Ecto neural progenitor cell (in vitro differentiated cells): ENCODE measurements around the gene MACROD2.
"Not testable (repeated sequence)": the region's sequence is repeated elsewhere in the genome, so short reads cannot be mapped to it uniquely, and the experiment has no call there.

Experiments used
- DNase-seq: peaks from one replicate; pipeline ENCODE4 v3.0.0-alpha.2; 2018; ENCODE audit warnings: low spot score

MACROD2 gene

DNA sequence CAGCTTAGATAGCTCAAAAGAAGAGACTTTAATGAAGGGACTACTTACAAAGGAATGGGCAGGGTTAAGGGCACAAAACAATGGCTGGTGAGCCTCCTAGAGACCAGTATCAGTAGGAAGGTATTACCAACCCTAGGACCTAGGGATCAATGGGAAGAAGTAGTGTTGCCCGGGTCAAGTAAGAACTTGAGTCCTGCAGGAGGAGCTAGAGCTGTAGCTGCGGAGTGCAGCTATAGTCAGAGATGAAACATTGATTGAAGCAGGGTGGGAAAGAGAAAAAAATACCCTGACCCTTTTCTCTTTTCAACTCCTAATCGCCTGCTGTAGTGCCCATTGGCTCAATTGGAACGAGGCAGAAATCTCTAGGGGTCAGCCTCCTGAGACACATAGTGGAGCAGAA, 198.1 kb downstream of the MACROD2 start:
- DNase-seq, result no peak

DNA sequence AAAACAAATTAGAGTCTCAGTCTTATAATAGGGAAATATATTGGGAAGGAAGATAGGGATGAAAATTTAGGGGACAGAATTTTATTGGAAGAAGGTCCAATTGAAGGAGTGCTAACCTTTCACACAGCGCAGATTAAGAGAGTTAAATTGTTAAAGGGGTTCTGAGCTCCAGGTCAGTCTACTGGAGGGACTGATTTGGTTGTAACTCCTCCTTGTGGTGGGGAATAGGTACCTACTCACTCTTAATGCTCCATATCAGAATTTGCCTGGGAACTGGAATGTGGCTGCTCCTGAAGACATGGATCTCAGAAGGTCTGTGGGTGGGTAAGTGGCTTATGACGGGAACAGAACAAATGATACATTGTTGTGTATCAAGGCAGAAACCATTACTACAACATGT, 198.6 kb downstream of the MACROD2 start:
- no peak for DNase-seq

DNA sequence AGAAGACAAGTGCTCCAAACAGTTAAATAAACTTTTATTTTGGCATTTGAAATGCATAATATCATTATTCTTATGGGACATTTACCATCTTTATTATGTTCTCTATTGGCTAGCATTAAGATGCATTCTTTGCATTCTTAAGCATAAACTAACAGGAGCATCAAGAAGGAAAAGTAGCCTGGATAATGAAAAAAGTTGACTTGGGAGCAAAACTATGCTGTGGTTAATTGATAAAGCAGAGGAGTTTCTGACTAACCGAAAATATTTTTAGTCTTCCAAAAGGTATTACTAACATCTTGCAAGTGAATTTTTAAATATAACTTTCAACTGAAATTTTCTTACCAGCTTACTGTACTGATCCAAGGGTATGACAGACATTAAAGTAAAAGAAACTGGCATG, 201.8 kb downstream of the MACROD2 start:
- DNase-seq, result no peak

DNA sequence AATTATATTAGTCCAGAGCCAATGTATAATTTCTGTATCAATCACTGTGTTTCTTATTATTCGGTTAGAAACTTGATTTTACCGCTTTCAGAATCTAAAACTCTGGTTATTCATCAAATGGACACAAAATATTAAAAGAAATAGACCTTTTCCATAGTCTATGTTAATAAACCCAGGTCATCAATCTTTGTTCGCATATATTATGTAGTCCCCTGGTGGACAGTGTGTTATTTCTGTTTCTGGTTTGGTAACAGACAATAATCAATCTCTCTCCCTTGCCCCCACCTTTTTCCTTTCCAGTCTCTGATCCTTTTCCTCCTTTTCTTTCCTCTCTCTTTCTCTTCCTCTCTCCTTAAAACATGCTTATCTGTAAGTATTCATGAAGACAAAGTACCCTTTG, 203.1 kb downstream of the MACROD2 start:
- no peak for DNase-seq

DNA sequence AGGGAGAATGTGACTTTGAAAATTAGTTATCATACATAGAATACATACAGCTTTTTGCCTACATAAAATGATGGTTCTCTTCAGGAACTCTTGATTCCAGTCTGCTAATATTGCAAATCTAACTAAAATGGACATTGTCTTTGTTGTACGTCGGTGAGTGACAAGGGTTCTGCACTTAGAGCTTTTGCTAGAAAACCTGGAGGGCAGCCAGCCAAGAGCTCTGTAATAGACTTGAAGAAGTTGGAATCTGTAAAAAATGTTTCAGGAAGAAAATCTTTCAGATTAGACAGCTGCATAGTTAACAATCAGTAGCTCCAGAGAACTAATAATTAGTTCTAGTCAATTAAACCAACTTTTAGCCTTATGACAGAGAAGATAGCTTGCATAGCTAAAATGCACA, 203.8 kb downstream of the MACROD2 start:
- DNase-seq, result no peak

DNA sequence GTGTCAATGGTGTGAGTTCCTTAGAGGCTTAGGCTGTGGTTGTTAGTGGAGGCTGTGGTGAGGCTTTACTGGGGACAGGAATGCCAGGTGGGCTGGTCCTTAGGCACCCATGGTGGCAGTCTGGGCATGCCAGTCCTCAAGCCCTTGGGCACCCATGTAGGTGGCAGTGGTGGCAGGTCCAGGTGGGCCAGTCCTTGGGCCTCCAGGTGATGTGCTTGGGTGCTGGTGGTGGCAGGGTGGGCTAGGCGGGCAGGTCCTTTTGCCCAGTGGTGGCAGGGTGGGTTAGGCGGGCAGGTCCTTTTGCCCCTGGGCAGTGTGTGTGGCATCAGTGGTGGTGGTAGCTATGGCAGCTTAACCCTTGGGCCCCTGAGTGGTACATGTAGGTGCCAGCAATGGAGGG, 208.3 kb downstream of the MACROD2 start:
- DNase-seq, result no peak

DNA sequence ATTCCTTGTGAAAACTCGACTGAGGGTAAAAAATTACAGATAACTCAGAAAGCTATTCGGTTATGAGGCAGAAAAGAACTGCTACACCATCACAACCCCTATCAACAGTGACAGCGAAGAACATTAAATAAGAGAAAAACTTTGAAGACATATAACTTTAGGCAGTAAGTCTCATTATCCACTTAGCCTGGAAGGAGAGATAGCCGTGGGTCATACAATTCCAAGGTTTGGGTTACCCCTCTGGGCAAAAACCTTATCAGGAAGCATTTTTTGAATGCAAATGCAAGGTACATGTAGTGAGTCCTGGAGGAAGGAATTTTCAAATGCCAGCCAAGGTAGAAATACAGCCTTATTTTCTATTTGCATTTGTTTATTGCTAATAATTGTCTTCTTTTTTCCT, 212.3 kb downstream of the MACROD2 start:
- no peak for DNase-seq

DNA sequence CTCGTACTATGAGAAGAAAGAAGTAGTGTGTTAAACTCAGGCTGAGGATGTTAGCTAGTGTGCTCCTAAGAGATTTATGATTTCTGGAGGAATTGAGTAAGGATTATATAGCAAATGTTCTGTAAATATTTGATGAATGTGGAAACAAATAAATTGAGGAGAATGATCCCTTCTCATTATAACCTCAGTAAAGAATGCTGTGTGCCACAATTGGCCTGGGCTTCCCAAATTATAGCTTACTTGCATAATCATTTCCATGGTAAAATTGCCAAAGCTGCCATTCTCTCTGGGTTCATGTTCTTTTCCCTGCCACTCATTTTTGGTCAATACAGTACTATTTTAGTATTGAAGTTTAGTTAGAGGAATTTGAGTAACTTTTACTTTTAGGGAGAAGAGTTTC, 213.6 kb downstream of the MACROD2 start:
- no peak for DNase-seq

DNA sequence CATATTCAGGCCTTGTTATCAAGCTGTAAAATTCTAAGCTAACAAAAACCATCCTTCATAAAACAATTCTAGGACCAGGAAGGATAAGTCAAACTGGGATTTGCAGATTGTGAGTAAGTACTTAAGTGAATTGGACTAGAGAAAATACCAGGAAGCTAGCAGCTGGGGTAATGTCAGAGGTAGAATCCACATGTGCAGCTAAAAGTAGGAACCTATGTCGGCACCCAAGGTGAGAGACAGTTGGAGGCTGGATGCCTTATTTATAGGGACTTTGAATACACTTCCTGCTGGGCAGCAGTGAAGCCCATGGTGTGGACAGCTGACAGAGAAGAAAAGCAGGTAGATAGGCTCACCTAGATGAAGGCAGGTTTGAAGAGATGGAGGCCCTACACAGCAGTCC, 214.8 kb downstream of the MACROD2 start:
- no peak for DNase-seq

DNA sequence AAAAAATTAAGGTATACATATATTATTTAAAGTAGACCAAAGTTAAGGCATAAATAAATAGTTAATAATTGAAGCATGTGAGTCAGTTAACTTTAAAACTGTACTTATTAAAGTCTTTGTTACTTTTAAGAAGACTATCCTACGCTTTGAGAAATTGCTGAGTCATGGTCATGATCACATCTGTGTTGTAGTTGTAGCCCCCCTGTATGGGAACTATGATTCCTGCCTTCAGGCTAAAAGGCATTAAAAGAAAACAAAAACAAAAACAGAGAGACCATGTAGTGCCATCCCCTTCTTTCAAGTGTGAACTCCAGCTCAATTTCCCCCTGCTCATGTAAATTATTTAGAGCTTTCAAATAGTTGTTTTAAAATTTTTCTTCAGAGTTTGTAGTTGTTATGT, 218.7 kb downstream of the MACROD2 start:
- no peak for DNase-seq

DNA sequence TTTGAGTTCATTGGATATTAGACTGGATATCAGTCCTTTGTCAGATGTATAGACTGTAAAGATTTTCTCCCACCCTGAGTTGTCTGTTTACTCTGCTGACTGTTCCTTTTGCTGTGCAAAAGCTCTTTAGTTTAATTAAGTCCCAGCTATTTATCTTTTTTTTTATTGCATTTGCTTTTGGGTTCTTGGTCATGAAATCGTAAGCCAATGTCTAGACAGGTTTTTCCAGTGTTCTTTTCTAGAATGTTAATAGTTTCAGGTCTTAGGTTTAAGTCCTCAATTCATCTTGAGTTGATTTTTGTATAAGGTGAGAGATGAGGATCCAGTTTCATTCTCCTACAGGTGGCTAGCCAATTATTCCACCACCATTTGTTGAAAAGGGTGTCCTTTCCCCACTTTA, 220.6 kb downstream of the MACROD2 start:
- DNase-seq, result not testable (repeated sequence)

DNA sequence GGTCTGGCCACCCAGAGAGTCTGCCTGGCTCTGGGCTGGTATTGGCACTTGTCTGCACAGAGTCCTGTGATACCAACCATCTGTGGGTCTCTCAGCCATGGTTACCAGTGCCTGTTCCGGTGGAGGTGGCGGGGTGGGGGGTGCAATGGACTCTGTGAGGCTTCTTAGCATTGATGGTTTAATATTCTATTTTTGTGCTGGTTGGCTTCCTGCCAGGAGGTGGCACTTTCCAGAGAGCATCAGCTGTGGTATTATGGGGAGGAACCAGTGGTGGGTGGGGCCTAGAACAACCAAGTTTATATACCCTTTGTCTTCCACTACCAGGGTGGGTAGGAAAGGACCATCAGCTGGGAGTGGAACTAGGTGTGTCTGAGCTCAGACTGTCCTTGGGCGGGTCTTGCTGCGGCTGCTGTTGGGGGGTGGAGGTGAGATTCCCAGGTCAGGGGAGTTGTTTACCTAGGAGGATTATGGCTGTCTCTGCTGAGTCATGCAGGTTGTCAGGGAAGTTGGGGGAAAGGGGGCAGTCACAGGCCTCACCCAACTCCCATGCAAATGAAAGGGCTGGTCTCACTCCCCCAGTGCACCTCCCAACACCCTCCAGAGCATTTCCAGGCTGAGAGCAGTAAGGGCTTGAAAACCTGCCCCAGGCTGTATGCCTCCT, 224.6 kb downstream of the MACROD2 start:
- no peak for DNase-seq

DNA sequence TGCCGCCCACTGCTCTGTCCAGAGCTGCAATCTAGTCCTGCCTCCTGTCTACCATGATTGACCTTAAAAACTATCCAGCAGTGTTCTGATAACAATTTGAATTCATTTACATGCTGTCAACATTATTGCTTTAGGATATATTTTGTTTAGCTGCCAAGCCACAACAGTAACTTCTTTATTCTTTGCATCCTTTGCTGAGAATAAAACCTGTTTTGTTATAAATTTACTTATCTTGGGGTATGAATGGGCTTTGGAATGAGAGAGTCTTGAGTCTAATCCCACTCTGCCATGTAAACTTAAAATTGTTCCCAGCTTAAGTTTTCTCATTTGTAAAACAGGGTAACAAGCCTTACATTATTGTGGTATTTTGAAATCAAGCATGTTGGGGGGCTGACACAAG, 225.7 kb downstream of the MACROD2 start:
- no peak for DNase-seq

DNA sequence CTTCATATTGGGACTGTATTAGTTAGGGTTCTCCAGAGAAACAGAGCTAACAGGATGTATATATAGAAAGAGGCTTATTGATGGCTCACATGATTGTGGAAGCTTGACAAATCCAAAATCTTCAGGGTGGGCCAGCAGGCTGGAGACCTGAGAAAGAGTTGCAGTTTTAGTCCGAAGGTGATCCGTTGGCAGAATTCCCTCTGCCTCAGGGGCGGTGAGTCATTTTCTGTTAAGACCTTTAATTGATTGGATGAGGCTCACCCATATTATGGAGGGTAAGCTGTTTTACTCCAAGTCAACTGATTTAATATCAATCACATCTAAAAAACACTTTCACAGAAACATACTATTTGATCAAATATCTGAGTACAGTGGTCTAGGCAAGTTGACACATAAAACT, 228.5 kb downstream of the MACROD2 start:
- no peak for DNase-seq

DNA sequence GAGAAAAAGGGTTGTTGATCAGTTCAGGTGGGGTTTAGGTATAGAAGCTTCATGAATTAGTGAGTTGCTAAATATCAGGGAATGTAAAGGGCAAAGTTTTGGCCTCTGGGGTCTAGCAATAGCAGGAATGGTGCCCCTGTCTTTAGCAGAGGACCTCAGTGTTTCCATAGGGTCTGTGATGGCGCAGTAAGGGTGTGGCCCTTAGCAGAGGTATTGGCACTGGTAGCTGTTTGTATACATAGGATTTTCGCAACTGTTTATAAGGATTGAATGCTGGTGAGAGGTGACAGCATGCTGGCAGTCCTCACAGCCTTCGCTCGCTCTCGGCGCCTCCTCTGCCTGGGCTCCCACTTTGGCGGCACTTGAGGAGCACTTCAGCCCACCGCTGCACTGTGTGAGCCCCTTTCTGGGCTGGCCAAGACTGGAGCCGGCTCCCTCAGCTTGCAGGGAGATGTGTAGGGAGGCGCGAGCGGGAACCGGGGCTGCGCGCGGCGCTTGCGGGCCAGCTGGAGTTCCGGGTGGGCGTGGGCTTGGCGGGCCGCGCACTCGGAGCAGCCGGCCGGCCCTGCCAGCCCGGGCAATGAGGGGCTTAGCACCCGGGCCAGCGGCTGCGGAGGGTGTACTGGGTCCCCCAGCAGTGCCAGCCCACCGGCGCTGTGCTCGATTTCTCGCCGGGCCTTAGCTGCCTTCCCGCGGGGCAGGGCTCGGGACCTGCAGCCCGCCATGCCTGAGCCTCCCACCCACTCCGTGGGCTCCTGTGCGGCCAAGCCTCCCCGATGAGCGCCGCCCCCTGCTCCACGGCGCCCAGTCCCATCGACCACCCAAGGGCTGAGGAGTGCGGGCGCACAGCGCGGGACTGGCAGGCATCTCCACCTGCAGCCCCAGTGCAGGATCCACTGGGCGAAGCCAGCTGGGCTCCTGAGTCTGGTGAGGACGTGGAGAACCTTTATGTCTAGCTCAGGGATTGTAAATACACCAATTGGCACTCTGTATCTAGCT, 231.0 kb downstream of the MACROD2 start:
- DNase-seq, result not testable (repeated sequence)

DNA sequence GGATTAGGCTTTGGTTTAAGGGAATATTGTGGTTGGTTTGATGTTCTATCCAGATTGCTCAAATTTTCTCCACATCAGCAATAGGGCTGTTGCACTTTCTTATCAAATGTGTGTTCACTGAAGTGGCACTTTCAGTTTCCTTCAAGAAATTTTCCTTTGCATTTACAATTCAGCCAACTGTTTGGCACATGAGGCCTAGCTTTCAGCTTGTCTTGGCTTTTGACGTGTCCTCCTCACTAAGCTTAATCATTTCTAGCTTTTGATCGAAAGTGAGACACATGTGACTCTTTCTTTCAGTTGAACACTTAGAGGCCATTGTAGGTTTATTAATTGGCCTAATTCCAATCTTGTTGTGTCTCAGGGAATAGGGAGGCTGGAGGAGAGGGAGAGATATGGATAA, 237.3 kb downstream of the MACROD2 start:
- no peak for DNase-seq

DNA sequence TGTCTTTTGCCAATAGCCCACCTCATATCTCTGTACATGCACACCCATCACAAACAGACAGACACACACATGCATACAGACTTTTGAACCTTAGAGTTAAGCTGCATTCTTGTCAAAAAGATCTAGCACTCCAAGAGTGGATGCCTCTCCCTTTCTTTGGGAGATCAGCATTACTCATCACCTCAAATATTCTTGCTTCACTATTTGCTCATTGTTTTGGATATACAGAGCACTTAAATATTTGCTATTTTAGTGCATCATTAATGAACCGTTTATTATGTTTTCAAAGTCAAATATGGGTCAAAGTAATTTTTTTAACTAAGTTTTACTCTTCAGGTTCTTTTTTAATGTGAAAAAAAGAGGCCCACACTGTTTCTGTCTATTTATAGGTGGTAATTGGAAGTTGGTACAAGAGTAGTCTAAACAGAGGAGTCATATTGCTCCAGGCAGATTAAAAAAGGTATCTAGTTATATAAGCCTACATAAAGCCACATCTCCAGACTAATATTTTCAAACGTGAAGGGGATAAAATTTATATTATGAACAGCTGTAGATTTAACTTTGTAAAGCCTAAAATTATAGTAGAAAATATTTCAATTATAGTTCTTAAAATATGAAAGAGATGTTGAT, 239.5 kb downstream of the MACROD2 start:
- no peak for DNase-seq

DNA sequence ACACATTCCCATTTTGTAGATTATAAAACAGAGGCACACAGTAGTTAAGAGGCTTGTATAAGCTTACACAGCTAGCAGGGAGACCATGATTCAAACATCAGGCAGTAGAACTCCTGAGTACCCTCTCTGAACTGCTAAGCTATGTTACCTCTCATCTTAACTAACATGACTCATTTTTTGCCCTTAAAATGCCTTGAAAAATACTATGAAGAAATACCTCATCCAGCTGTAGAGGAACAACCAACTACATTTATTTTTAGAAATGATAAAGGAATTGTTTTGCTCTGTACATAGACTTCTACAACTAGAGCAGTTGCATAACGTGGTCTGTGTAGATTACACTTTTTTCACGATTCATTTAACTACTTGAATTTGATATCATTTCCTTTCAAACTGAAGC, 240.0 kb downstream of the MACROD2 start:
- no peak for DNase-seq

DNA sequence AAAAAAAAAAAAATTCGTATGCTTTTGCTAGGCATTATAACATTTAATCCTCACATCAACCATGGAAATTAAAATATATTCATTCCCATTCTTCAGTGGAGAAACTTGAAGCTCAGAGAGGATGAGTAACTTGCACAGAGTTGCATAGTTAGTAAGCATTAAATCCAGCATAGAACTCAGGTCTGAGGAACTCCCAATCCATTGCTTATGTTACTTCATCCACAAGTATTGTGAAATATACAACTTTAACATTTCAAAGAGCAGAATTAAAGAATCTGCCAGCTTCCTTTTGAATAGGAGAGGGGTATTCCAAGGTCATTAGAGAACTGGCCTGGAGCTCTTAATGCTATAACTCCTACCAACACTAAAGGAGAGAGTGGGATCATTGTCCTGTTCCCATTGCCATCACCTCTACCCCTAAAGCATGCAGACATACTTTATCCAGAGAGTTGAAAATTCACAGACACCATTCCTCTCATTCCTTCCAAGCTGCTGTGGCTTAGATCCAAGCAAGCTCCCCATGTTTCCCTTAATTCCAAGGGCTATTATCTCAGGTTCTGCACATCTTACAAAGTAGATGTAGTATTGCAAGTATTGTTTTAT, 250.2 kb downstream of the MACROD2 start:
- DNase-seq, result no peak

DNA sequence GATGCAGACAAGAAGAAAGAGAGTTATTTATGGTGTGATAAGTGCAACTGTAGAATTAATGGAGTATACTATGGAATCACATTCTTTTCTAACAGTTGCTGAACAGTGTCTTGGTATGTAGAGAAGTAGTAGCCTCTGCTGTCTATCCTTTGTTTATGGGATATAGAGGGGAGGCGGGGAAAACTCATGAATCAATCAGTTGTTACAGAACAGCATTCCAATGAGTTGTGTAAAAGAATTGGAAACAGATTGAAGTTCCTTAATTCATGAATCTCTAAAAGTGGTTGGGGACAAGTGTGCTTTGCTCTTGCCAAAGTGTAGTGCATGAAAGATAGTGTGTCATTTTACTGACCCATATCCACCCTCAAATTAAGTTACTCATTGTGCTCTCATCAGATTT, 264.4 kb downstream of the MACROD2 start:
- DNase-seq, result no peak

DNA sequence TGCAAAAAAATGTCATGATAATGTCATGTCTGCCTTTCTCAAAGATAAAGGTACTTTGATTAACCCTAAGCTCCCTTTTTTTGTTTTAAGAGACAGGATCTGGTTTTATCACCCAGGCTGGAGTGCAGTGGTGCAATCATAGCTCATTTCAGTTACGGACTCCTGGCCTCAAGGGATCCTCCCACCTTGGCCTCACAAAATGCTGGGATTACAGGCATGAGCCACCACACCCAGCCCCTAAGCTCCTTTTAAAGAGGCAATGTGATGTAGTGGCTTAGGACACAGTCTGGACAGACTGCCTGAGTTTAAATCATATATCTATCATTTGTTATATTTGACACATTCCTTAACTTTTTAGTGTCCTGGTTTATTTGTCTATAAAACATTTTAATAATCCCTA, 265.1 kb downstream of the MACROD2 start:
- DNase-seq, result no peak

DNA sequence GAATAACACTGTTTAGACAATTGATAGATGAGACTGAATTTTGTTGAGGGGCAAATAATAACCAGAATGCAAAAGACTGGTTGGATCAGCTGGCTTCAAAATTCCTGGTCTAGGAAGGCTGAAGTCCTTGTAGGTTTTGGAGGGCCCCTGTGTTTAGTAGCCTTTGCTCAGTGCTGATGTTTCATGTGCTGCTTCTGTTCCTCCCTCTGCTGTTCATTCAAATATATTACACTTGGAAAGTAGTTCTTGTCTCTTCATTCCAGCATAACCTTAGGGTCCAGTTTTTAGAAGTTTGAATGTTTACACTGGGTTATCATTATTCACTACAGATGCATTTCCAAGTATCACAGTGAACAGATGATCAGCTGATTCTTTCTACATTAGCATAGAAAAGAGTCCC, 269.6 kb downstream of the MACROD2 start:
- DNase-seq, result no peak

DNA sequence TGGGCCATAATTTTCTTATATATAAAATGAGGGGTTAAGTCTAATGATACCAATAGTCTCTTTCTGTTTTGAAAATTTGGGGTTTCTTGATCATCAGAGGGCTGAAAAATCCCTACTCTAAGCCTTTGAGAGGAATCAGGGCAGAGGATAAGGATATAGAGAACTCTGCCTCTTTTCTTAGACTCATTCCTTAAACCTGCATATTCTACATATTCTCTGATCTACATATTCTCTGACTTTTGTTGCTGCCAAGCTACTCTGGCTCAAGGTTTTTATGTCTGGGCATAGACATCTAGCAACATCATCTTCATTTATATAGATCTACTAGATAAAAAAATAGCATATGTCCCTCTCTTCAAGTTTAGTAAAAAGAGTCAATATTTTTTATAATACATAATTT, 270.9 kb downstream of the MACROD2 start:
- DNase-seq, result no peak
